BJ (cell line): Measurements from ENCODE around the gene TNS3. TPM values are rescaled to one million over a fixed set of nuclear protein-coding genes. Genes with fewer than 3 reads are reported as not detected.

Source experiments
- CTCF ChIA-PET: fragments of 350-600 bp; formaldehyde crosslinking; extraction: SDS; loops from one replicate; lab custom pipeline; 2021; ENCODE audit warnings: antibody characterized with exemption, inconsistent platforms; lab: Yijun Ruan, JAX
- POLR2A ChIA-PET: fragments of 300-600 bp; sonication (Branson Sonifier 250); formaldehyde crosslinking; extraction: SDS; loops from one replicate; lab custom pipeline; 2021; ENCODE audit warnings: antibody characterized with exemption; lab: Charles Lee
- DNase-seq: peaks from one replicate; pipeline ENCODE4 v3.0.0-alpha.2; 2011; ENCODE audit warnings: low read depth
- H3K27me3 ChIP-seq: 2 replicates; pipeline ENCODE4 v1.6.0; 2011; ENCODE audit warnings: low read length; ENCODE audit not compliant: control insufficient read depth, insufficient read depth
- H3K36me3 ChIP-seq: 2 replicates; pipeline ENCODE4 v1.5.1; 2011; ENCODE audit warnings: low read length; ENCODE audit not compliant: control insufficient read depth, insufficient read depth
- H3K4me3 ChIP-seq: 2 replicates; pipeline ENCODE4 v1.5.1; 2011; ENCODE audit warnings: low read depth, mild to moderate bottlenecking, control low read depth, low read length
- polyA plus RNA-seq: library from polyadenylated mRNA; depleted of rRNA; stranded (reverse); fragments of >200 nt; gene quantifications from 2 replicates; pipeline ENCODE4 v1.2.3, GENCODE V29; 2011
- TF ChIP-seq, protein P1 (sequence below): IDR thresholded peaks from 2 replicates; pipeline ENCODE4 v1.5.1; 2011; ENCODE audit warnings: low read depth, mild to moderate bottlenecking, control low read depth, inconsistent platforms, low read length, moderate library complexity; ENCODE audit not compliant: insufficient read depth

The TNS3 gene
- polyA plus RNA-seq, 1 experiment = 126 TPM

DNA sequence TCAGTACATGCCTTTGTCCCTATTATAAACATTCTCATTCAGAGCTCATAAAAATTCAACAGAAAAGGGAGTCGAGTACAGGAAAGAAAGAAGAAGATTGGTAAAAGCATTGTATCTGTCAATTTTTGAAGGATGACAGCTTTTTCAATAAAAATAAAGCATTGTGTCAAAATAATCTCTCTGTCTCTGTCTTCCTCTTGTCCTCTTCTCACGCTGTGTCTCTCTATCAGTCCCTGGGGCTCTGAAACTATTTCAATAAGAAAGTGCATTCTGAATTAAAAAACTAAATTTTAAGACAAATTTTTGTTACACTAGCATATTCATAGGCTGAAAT lies 248.4 kb downstream of the TNS3 start:
- DNase-seq = no peak
- peaks cover 31% of the 10 kb centered on the region for H3K36me3 ChIP-seq
- H3K4me3 ChIP-seq = no peak overlapping the region
- TF ChIP-seq, protein P1, sequence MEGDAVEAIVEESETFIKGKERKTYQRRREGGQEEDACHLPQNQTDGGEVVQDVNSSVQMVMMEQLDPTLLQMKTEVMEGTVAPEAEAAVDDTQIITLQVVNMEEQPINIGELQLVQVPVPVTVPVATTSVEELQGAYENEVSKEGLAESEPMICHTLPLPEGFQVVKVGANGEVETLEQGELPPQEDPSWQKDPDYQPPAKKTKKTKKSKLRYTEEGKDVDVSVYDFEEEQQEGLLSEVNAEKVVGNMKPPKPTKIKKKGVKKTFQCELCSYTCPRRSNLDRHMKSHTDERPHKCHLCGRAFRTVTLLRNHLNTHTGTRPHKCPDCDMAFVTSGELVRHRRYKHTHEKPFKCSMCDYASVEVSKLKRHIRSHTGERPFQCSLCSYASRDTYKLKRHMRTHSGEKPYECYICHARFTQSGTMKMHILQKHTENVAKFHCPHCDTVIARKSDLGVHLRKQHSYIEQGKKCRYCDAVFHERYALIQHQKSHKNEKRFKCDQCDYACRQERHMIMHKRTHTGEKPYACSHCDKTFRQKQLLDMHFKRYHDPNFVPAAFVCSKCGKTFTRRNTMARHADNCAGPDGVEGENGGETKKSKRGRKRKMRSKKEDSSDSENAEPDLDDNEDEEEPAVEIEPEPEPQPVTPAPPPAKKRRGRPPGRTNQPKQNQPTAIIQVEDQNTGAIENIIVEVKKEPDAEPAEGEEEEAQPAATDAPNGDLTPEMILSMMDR = no peak
- ChIA-PET POLR2A (interaction anchor here (0.6 kb wide), 1 partner anchor 14 kb away, joined by 3 read pairs; no protein-coding TSS in a partner anchor), CTCF (interaction anchor here (1.0 kb wide), 1 partner anchor 63 kb away, joined by 3 read pairs; no protein-coding TSS in a partner anchor)
- H3K27me3 ChIP-seq = no peaks in the 10 kb centered on the region

DNA sequence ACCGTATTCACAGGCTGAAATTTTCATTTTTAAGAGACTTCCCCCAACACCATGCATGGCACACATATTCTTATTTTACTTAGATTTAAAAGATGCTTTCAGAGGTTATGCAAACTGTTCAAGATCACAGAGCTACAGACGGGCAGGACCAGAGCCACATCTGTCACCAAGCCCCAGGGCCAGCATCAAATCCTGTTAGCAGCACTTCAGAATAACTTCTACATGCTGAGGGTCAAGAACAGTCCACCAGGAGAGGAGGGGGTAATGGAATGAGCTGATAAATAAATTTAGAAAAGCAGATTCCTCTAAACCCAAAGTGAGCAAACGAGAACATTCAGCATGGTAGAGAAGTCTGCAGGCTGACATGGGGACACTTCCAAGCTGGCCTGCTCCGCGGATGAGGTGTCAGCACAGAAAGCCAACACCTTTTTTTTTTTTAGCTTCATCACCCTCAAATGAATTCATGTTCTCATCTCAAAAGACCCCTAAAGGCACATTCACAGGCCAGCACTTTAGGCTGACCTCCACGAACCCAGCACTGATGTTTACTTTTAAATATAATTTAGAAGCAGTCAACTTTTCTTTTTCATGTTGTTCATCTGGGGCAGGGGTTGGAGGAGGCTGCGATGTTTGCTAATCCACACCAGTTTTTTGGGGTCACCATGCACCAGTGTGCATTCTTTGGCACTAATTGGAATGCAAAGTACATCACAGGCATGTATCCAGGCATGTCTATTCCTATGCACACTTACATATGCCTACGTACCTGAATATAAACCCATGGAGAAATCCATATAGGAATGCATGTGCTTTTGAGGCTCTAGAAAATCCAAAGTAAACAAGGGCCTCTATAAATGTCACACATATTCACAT lies 249.0 kb downstream of the TNS3 start:
- CTCF ChIA-PET = interaction anchor here (1.0 kb wide), 1 partner anchor 63 kb away, joined by 3 read pairs; no protein-coding TSS in a partner anchor

DNA sequence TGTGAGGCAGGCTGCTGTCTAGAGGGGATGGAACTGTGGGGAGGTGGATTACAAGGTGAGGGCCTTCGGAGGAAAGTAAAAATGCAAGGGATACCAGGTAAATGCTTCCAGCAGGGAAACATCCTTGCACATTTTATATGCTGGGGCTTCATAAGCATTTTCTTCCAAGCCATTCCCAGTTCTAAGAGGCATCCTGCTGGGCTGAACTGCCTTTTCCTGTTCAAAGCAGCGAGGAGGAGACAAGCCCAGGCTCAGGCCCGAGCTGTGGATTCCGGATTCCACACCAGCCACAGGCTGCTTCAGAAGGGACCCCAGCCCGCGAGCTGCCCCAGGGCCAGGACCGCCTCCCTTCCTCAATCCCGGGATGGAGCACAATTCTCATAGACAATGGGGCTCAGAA lies 249.7 kb downstream of the TNS3 start:
- no peak for DNase-seq
- no peaks in the 10 kb centered on the region for H3K27me3 ChIP-seq
- peaks cover 33% of the 10 kb centered on the region for H3K36me3 ChIP-seq
- ChIA-PET CTCF (no interaction called here), POLR2A (no interaction called here)
- no peak overlapping the region for H3K4me3 ChIP-seq
- TF ChIP-seq, protein P1 = no peak

More for the DNA sequence above, 249.0 kb downstream of the TNS3 start:
- Histone ChIP-seq H3K36me3 (peaks cover 32% of the 10 kb centered on the region), H3K27me3 (no peaks in the 10 kb centered on the region), H3K4me3 (no peak overlapping the region)
- no peak for DNase-seq
- TF ChIP-seq, protein P1 = no peak
- POLR2A ChIA-PET = no interaction called here

DNA sequence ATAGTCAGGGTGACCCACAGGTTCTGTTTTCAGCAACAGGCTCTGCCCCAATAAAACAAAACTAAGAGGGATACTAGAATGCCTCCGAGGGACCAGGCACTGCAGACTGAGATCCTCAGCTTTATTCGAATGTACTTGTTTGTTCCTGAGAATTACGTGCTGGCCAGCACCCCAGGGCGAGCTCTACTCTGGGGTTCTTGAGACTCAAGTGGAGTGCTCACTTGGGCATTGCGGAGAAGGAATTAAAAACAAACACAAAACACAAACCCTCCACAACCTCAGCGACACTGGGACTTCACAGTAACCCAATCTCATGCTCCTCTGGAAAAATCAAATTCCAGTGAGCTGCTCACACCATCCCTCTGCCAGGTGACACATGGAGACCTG lies 250.7 kb downstream of the TNS3 start:
- Histone ChIP-seq H3K36me3 (peaks cover 32% of the 10 kb centered on the region), H3K27me3 (no peaks in the 10 kb centered on the region), H3K4me3 (no peak overlapping the region)
- CTCF ChIA-PET = no interaction called here
- TF ChIP-seq, protein P1 = no peak
- no peak for DNase-seq
- POLR2A ChIA-PET = no interaction called here

DNA sequence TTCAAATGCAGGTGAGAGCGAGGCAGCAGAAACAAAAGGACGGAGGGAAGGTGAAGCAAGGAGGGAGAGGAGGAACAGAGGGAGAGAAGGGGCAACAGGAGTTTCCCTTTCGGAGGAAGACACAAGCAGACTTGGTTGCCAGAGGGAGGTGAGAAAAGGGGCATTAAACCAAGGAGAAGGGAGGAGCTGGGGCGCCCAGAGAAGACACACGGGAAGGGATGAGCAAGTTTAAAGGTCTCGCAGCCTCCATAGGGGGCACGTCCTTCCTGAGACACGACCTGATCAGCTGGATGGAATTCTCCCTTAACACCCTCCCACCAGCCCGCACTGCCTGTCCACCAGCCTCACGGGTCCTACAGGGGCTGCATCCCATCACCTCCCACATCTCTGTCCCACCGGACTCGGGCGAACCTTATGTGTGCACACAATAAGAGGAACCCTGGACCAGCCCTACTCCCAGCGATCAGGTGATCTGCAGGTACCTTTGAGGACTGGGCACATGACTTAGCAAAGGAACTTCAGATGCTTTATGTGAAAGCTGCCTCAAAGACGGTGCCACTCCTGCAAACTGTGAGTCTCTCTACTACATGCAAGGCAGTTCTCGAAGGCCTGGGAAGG lies 251.2 kb downstream of the TNS3 start:
- no peak for DNase-seq
- TF ChIP-seq, protein P1 = no peak
- ChIA-PET POLR2A (no interaction called here), CTCF (no interaction called here)
- Histone ChIP-seq H3K36me3 (peaks cover 32% of the 10 kb centered on the region), H3K4me3 (no peak overlapping the region), H3K27me3 (no peaks in the 10 kb centered on the region)
